HUES6 (cell line): ENCODE data around the gene FGGY.

Source experiments
- H3K27ac ChIP-seq: 2 replicates; pipeline ENCODE4 v1.7.0; 2013; ENCODE audit warnings: low read depth, mild to moderate bottlenecking, low read length, inconsistent platforms
- H3K27me3 ChIP-seq: 2 replicates; pipeline ENCODE4 v1.6.1; 2013; ENCODE audit warnings: low read length; ENCODE audit not compliant: control insufficient read depth, insufficient read depth
- H3K36me3 ChIP-seq: 2 replicates; pipeline ENCODE4 v1.6.1; 2013; ENCODE audit warnings: low read length; ENCODE audit not compliant: control insufficient read depth, insufficient read depth
- H3K4me1 ChIP-seq: 2 replicates; pipeline ENCODE4 v1.6.1; 2013; ENCODE audit warnings: low read length; ENCODE audit not compliant: control insufficient read depth, insufficient read depth
- H3K4me3 ChIP-seq: 2 replicates; pipeline ENCODE4 v1.5.1; 2013; ENCODE audit warnings: low read depth, low read length
- H3K9ac ChIP-seq: one replicate; pipeline ENCODE4 v1.6.1; 2013; ENCODE audit warnings: mild to moderate bottlenecking, low read length
- H3K9me3 ChIP-seq: 2 replicates; pipeline ENCODE4 v1.6.1; 2013; ENCODE audit warnings: low read depth, low read length; ENCODE audit not compliant: control insufficient read depth, insufficient read depth

The FGGY gene

DNA sequence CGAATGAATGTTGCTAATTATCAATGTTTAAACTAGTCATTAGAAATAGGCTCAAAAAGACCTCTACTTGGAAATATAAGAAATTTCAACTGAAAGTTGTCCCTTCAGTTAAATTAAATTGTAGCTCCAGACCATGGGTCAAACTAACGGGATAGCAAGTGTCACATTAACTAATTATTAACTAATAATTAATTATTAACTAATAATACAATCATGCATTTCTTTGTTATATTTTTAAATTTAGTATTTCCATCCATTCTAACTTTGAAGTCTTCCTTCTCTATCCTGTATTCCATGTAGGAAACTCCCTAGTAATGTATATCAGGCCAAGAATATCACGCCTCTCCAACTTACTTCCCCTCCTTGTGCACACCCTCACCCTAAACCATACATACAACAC lies 474.5 kb downstream of the FGGY start:
- no peak overlapping the region for H3K27ac ChIP-seq
- H3K9me3 ChIP-seq = no peaks in the 10 kb centered on the region
- no peaks in the 10 kb centered on the region for H3K27me3 ChIP-seq

DNA sequence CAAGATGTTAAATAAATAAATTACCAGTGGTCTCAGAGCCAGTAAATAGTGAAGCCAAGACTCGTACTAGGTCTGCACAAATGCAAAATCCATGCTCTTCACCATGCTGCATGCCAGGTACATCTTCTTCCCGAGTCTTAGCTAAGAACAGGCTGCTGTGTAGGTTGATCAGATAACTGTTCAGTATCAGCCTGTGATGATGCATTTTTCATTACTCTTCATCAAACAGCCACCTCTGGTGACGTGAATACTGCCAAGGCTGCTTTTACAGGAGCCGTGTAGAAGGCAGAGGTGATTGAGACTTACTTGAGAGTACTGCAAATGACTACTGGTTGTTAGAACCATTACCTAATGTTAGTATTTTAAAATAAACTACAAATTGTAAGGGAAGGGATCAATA lies 478.6 kb downstream of the FGGY start:
- Histone ChIP-seq H3K9me3 (no peaks in the 10 kb centered on the region), H3K9ac (no peak overlapping the region), H3K36me3 (no peaks in the 10 kb centered on the region), H3K27ac (no peak overlapping the region), H3K4me3 (no peak overlapping the region), H3K27me3 (no peaks in the 10 kb centered on the region), H3K4me1 (no peaks in the 10 kb centered on the region)

More for the DNA sequence above, 474.5 kb downstream of the FGGY start:
- no peaks in the 10 kb centered on the region for H3K36me3 ChIP-seq
- H3K4me1 ChIP-seq = peaks cover 4% of the 10 kb centered on the region; the same call in 1 of the 2 replicates
- no peak overlapping the region for H3K4me3 ChIP-seq
- no peak overlapping the region for H3K9ac ChIP-seq

DNA sequence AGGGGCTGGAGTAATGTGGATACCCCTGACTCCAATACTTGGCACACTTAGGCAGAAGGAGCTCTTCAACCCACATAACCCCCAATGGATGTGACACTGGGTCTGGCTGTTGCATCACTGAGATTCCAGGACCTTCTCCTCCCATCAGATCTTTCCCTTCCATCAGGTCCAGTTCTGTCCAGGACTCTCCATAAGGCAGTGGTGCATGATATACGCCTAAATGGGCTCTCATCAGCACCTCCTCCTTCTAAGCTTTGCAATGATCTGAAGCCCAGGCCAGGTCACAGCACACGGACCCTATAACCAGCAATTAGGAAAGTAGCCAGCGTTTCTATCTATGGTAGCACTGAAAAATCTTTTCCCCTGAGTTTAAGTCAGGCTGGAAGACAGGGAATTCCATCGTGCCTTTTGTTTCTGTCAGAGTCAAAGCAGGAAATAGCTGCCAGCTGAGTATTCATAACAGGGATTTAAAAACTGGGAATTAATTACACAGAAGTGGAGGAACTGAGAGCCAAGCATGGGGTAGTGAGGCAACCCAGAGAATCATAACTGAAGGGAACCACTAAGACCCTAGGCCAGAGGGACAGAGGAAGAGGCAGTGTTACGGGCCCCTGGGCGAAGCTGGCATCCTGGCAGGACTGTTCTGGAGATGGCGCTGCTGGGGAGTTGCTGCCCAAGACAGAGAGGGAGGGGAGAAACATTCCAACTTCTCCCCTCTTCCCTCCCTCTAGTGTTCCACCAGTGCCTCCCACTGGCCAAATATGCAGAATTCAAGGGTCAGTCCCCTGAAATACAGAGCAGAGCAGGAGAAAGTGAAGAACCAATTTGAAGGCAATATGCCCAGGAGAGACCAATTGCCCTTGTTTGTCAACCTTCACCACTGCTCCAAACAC lies 480.3 kb downstream of the FGGY start:
- Histone ChIP-seq H3K27me3 (no peaks in the 10 kb centered on the region), H3K9me3 (no peaks in the 10 kb centered on the region), H3K27ac (no peak overlapping the region), H3K36me3 (no peaks in the 10 kb centered on the region), H3K4me1 (no peaks in the 10 kb centered on the region), H3K9ac (no peak overlapping the region), H3K4me3 (no peak overlapping the region)

DNA sequence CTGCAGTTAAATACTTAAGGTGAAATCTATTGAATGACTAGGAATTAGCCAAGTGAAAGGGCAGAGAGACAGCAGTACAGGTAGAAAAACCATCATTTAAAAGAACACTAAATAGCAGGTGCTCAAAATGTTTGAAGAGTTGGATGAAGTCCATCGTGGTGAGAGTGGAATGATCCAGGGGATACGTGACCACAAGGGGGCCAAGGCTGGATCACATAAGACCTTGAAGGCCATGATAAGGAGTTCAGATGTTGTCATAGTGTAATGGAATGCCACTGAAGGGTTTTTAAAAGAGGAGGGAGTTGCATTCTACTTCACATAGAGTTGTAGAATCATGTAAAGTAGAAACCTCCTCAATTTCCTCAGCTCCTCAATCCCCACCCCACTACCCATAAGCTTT lies 483.1 kb downstream of the FGGY start:
- no peaks in the 10 kb centered on the region for H3K9me3 ChIP-seq
- no peaks in the 10 kb centered on the region for H3K27me3 ChIP-seq
- H3K36me3 ChIP-seq = no peaks in the 10 kb centered on the region
- H3K4me1 ChIP-seq = no peaks in the 10 kb centered on the region
- H3K4me3 ChIP-seq = no peak overlapping the region
- no peak overlapping the region for H3K27ac ChIP-seq
- H3K9ac ChIP-seq = no peak overlapping the region

DNA sequence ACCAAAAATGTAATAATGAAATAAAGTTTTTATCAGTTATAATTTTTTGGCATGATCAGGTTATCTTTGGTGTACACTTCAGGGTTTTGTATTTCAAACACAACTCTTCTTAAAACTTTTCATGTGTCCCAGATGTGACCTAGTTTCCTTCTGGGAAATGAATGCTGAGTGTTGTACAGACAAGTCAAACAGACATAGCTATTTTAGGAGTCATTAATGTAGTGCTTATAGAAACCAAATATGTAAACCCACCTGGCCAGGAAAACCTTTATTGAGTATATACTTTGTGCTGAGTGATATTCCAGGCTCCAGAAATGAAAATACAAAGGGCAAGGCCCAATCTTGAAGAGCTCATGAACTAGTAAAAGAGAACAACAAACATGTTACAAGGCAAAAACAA lies 491.9 kb downstream of the FGGY start:
- no peaks in the 10 kb centered on the region for H3K4me1 ChIP-seq
- no peak overlapping the region for H3K4me3 ChIP-seq
- no peak overlapping the region for H3K27ac ChIP-seq
- H3K9ac ChIP-seq = no peak overlapping the region
- peaks cover 14% of the 10 kb centered on the region for H3K9me3 ChIP-seq
- no peaks in the 10 kb centered on the region for H3K36me3 ChIP-seq
- H3K27me3 ChIP-seq = no peaks in the 10 kb centered on the region

DNA sequence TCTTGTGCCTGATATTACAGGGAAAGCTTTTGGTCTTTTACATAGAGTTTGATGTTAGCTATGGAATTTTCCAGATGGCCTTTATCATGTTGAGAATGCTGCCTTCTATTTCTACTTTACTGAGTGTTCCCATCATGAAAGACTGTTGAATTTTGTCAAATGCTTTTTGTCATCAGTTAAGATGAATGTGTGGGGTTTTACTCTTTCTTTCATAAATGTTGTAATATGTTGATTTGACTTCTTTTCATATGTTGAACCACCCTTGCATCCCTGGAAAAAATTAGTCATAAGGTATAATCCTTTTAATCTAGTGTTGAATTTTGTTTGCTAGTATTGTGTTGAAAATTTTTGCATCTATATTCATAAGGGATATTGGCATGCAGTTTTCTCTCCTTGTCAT lies 501.7 kb downstream of the FGGY start:
- no peaks in the 10 kb centered on the region for H3K36me3 ChIP-seq
- no peaks in the 10 kb centered on the region for H3K27me3 ChIP-seq
- no peaks in the 10 kb centered on the region for H3K9me3 ChIP-seq
- no peak overlapping the region for H3K4me3 ChIP-seq
- H3K4me1 ChIP-seq = no peaks in the 10 kb centered on the region
- H3K27ac ChIP-seq = no peak overlapping the region
- H3K9ac ChIP-seq = no peak overlapping the region

DNA sequence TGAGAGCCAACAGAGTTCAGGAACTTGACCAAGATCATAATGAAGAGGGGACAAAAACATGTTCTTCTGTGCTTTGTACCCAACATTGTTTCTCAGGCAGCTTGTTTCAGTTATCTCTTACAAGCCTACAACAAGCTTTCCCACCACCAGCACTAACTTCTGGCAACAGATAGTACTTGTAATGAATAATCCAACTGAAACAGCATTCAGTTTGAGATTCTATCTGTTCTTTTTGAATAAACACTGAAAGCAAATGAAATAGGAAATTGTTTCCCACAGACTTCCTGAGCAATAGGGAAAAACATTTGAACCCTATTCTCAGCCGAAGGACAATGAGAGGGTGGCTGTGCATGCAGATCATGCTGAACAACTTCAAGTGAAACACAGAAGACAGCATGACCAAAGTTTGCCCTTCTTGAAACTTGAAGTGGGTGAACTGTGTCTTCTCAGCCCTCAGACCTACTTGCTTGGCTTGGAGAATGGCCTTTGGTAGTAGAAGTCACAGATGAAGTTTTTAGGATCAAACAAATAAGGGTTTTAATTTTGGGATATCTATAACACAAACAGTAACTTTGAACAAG lies 506.7 kb downstream of the FGGY start:
- no peak overlapping the region for H3K9ac ChIP-seq
- H3K27ac ChIP-seq = no peak overlapping the region
- H3K9me3 ChIP-seq = no peaks in the 10 kb centered on the region
- no peaks in the 10 kb centered on the region for H3K4me1 ChIP-seq
- H3K4me3 ChIP-seq = no peak overlapping the region
- no peaks in the 10 kb centered on the region for H3K36me3 ChIP-seq
- no peaks in the 10 kb centered on the region for H3K27me3 ChIP-seq

DNA sequence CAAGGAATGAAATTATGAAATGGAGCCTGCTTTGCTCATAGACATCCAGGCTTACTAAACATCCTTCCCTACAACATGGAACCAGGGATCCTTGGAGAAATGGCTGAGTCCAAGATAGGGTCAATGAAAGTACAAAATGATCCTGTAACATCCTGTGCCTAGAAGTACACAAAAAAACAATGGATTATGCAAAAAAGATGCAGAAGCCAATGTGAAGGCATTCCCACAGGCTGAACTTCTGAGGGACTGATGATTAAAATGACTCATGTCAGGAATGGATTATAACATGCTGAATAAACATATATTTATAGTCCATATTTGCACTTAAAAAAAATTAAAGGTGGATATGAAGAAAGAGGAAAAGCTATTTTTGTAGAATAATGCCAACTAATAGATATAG lies 507.4 kb downstream of the FGGY start:
- H3K9me3 ChIP-seq = no peaks in the 10 kb centered on the region
- H3K4me1 ChIP-seq = no peaks in the 10 kb centered on the region
- no peak overlapping the region for H3K4me3 ChIP-seq
- no peaks in the 10 kb centered on the region for H3K36me3 ChIP-seq
- H3K27ac ChIP-seq = no peak overlapping the region
- no peaks in the 10 kb centered on the region for H3K27me3 ChIP-seq
- H3K9ac ChIP-seq = no peak overlapping the region

DNA sequence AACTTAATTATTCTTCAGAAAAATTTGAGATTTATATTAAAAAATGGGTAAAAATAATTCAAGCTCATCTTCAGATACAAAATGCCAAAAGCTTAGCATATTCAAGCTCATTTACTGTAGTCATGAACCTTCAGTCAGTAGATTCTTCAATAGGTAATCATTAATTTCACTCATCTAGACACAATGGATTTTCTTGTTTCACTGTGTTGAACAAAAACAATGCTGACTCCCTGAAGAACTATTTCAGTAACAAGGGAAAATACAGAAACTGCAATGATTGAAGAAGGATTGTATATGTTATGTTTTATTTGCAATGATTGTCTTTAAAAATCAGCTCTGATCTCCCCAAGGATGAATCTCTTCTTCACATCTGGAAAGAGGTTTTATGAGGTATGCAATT lies 508.7 kb downstream of the FGGY start:
- Histone ChIP-seq H3K4me3 (no peak overlapping the region), H3K27me3 (no peaks in the 10 kb centered on the region), H3K4me1 (no peaks in the 10 kb centered on the region), H3K27ac (no peak overlapping the region), H3K9me3 (no peaks in the 10 kb centered on the region), H3K9ac (no peak overlapping the region), H3K36me3 (no peaks in the 10 kb centered on the region)
